ENCODE data around the gene CELA2B.

DNA sequence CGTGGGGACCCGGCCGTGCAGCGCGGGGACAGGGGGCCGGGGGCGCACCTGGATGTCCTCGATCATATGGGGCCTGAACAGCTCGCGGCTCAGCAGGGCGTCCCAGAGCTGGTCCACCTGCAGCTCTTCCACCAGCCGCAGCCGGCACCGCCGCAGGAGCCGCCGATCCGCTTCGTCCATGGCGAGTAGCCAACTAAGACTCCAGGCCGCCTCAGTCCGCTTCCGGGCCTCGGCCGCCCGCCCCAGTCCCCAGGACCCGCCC is 48.0 kb downstream of the CELA2B start, which contains the start of gene CASP9:
- TF ChIP-seq, protein P1, sequence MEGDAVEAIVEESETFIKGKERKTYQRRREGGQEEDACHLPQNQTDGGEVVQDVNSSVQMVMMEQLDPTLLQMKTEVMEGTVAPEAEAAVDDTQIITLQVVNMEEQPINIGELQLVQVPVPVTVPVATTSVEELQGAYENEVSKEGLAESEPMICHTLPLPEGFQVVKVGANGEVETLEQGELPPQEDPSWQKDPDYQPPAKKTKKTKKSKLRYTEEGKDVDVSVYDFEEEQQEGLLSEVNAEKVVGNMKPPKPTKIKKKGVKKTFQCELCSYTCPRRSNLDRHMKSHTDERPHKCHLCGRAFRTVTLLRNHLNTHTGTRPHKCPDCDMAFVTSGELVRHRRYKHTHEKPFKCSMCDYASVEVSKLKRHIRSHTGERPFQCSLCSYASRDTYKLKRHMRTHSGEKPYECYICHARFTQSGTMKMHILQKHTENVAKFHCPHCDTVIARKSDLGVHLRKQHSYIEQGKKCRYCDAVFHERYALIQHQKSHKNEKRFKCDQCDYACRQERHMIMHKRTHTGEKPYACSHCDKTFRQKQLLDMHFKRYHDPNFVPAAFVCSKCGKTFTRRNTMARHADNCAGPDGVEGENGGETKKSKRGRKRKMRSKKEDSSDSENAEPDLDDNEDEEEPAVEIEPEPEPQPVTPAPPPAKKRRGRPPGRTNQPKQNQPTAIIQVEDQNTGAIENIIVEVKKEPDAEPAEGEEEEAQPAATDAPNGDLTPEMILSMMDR (IDR thresholded peaks at IDR 0.05): no peak
- no peak for TF ChIP-seq POLR2A (IDR thresholded peaks at IDR 0.05)

Data from breast epithelium (tissue), 3 donors.